ENCODE results near the gene RADIL. TPM values are rescaled to one million over a fixed set of nuclear protein-coding genes. Genes with fewer than 3 reads are reported as not detected.
A peak's percentile ranks its signal among the peaks of the same experiment; 100 is the strongest.

Gene RADIL
- total and polyA plus RNA-seq, 2 of the 13 experiments (the other 11 are each of a cell fraction or from before 2014, with no cell fraction given): 0.05 to 0.09 TPM

DNA sequence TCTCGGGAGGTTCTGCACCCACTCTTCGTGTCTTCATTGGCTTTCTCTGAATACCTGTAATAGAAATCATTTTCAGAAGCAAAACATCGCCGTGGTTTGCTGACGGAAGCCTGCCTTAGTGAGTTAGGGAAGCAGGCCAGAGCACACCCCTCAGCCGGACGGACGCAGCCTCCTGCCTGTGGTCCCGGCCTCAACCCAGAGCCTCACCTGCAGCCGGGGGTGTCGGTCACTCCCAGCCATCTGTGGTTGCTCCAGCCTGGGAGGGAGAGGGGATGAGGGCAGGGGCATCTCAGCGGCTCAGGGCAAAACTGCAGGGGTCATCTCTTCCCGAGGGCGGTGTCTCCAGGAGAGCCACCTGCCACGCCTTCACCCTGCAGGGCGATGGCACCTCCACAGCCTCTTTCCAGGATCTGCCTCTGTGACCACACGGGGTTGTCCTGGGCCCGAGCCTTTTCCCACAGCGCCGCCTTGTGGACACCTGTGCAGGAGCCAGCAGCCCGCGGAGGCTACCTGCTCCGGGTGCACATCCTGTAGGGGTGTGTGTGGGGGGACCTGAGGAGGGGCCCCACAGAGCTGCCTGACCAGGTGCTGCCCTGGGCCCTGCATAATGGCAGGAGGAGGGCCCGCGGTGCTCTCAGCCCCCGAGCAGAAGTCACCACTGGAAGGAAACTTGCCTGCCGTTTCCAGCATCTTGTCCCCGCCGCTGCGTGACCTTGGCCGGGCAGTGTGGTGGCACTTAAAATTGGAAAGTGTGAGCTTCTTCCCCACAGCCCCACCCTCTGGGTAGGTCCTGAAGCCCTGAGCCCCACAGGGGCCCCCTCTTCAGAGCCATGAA lies 129.7 kb downstream of the RADIL start (continued):
- TF ChIP-seq, protein P1, sequence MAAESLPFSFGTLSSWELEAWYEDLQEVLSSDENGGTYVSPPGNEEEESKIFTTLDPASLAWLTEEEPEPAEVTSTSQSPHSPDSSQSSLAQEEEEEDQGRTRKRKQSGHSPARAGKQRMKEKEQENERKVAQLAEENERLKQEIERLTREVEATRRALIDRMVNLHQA (CRISPR knock-in tag; IDR thresholded peaks at IDR 0.05): no peak
- TF ChIP-seq, protein P2, sequence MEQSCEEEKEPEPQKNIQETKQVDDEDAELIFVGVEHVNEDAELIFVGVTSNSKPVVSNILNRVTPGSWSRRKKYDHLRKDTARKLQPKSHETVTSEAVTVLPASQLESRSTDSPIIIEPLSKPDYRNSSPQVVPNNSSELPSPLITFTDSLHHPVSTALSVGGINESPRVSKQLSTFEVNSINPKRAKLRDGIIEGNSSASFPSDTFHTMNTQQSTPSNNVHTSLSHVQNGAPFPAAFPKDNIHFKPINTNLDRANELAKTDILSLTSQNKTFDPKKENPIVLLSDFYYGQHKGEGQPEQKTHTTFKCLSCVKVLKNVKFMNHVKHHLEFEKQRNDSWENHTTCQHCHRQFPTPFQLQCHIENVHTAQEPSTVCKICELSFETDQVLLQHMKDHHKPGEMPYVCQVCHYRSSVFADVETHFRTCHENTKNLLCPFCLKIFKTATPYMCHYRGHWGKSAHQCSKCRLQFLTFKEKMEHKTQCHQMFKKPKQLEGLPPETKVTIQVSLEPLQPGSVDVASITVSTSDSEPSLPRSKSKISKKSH (CRISPR knock-in tag; IDR thresholded peaks at IDR 0.05; ENCODE audit: borderline replicate concordance): no peak
- TF ChIP-seq, protein P3, sequence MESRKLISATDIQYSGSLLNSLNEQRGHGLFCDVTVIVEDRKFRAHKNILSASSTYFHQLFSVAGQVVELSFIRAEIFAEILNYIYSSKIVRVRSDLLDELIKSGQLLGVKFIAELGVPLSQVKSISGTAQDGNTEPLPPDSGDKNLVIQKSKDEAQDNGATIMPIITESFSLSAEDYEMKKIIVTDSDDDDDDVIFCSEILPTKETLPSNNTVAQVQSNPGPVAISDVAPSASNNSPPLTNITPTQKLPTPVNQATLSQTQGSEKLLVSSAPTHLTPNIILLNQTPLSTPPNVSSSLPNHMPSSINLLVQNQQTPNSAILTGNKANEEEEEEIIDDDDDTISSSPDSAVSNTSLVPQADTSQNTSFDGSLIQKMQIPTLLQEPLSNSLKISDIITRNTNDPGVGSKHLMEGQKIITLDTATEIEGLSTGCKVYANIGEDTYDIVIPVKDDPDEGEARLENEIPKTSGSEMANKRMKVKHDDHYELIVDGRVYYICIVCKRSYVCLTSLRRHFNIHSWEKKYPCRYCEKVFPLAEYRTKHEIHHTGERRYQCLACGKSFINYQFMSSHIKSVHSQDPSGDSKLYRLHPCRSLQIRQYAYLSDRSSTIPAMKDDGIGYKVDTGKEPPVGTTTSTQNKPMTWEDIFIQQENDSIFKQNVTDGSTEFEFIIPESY (CRISPR knock-in tag; IDR thresholded peaks at IDR 0.05): peak; percentile 75
- TF ChIP-seq ZNF350 (CRISPR knock-in tag; IDR thresholded peaks at IDR 0.05; ENCODE audit: borderline replicate concordance, low read depth) (0 out of 2 replicates have a peak, but pooled peaks have one; percentile 45), PCBP1 (IDR thresholded peaks at IDR 0.05; ENCODE audit: borderline replicate concordance, low read depth, low read length) (0 out of 2 replicates have a peak, but pooled peaks have one; percentile 27), HNRNPL (IDR thresholded peaks at IDR 0.05; ENCODE audit: low read depth, low read length) (0 out of 2 replicates have a peak, but pooled peaks have one; percentile 52), SMC3 (IDR thresholded peaks at IDR 0.05; ENCODE audit: low read length) (peak; percentile 63; the same call in 1 of the 2 replicates), ZNF883 (CRISPR knock-in tag; IDR thresholded peaks at IDR 0.05; ENCODE audit: not compliant biosample characterization) (peak; percentile 72), ZNF235 (CRISPR knock-in tag; IDR thresholded peaks at IDR 0.05; ENCODE audit: borderline replicate concordance) (peak; percentile 74; the same call in 1 of the 2 replicates), MIER2 (CRISPR knock-in tag; IDR thresholded peaks at IDR 0.05) (0 out of 2 replicates have a peak, but pooled peaks have one; percentile 19), ZKSCAN8 (CRISPR knock-in tag; IDR thresholded peaks at IDR 0.05; ENCODE audit: borderline replicate concordance) (no peak), ZNF138 (CRISPR knock-in tag; IDR thresholded peaks at IDR 0.05; ENCODE audit: low read depth) (no peak), ZSCAN25 (CRISPR knock-in tag; IDR thresholded peaks at IDR 0.05) (peak; percentile 94), KDM5B (CRISPR knock-in tag; IDR thresholded peaks at IDR 0.05; ENCODE audit: borderline replicate concordance) (peak; percentile 31; the same call in 1 of the 2 replicates), ZFP37 (CRISPR knock-in tag; IDR thresholded peaks at IDR 0.05; ENCODE audit: borderline replicate concordance) (no peak), REPIN1 (CRISPR knock-in tag; IDR thresholded peaks at IDR 0.05; ENCODE audit: borderline replicate concordance, low read depth) (peak; percentile 54; the same call in 1 of the 2 replicates), YEATS2 (CRISPR knock-in tag; IDR thresholded peaks at IDR 0.05; ENCODE audit: borderline replicate concordance) (0 out of 2 replicates have a peak, but pooled peaks have one; percentile 25), MIXL1 (CRISPR knock-in tag; IDR thresholded peaks at IDR 0.05) (no peak), ZNF143 (CRISPR knock-in tag; IDR thresholded peaks at IDR 0.05) (no peak)
- TF ChIP-seq, protein P4, sequence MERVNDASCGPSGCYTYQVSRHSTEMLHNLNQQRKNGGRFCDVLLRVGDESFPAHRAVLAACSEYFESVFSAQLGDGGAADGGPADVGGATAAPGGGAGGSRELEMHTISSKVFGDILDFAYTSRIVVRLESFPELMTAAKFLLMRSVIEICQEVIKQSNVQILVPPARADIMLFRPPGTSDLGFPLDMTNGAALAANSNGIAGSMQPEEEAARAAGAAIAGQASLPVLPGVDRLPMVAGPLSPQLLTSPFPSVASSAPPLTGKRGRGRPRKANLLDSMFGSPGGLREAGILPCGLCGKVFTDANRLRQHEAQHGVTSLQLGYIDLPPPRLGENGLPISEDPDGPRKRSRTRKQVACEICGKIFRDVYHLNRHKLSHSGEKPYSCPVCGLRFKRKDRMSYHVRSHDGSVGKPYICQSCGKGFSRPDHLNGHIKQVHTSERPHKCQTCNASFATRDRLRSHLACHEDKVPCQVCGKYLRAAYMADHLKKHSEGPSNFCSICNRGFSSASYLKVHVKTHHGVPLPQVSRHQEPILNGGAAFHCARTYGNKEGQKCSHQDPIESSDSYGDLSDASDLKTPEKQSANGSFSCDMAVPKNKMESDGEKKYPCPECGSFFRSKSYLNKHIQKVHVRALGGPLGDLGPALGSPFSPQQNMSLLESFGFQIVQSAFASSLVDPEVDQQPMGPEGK (CRISPR knock-in tag; IDR thresholded peaks at IDR 0.05): peak; percentile 61
- TF ChIP-seq, protein P5, sequence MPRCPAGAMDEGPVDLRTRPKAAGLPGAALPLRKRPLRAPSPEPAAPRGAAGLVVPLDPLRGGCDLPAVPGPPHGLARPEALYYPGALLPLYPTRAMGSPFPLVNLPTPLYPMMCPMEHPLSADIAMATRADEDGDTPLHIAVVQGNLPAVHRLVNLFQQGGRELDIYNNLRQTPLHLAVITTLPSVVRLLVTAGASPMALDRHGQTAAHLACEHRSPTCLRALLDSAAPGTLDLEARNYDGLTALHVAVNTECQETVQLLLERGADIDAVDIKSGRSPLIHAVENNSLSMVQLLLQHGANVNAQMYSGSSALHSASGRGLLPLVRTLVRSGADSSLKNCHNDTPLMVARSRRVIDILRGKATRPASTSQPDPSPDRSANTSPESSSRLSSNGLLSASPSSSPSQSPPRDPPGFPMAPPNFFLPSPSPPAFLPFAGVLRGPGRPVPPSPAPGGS (CRISPR knock-in tag; IDR thresholded peaks at IDR 0.05): peak; percentile 59; the same call in 1 of the 2 replicates
